Measurements from ENCODE around the gene TMED10. TPM values are rescaled to one million over a fixed set of nuclear protein-coding genes. Genes with fewer than 3 reads are reported as not detected.

TMED10 gene
- total RNA-seq, 2 donors from 2014 or later = 264 to 267 TPM

GRCh38 chr14:75142494-75142893 is 33.9 kb downstream of the TMED10 start:
- peak overlapping the region; percentile 20 for H3K27ac Mint-ChIP-seq
- H3K4me1 Mint-ChIP-seq = no peaks in the 10 kb centered on the region
- no peak overlapping the region for H3K9ac ChIP-seq (ENCODE audit: extremely low read depth, low read length, poor library complexity, severe bottlenecking)
- TF ChIP-seq, protein P1, sequence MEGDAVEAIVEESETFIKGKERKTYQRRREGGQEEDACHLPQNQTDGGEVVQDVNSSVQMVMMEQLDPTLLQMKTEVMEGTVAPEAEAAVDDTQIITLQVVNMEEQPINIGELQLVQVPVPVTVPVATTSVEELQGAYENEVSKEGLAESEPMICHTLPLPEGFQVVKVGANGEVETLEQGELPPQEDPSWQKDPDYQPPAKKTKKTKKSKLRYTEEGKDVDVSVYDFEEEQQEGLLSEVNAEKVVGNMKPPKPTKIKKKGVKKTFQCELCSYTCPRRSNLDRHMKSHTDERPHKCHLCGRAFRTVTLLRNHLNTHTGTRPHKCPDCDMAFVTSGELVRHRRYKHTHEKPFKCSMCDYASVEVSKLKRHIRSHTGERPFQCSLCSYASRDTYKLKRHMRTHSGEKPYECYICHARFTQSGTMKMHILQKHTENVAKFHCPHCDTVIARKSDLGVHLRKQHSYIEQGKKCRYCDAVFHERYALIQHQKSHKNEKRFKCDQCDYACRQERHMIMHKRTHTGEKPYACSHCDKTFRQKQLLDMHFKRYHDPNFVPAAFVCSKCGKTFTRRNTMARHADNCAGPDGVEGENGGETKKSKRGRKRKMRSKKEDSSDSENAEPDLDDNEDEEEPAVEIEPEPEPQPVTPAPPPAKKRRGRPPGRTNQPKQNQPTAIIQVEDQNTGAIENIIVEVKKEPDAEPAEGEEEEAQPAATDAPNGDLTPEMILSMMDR (conservative IDR thresholded peaks at IDR 0.05) = no peak
- peaks cover 59% of the 10 kb centered on the region for H3K36me3 ChIP-seq (ENCODE audit: control insufficient read depth, insufficient read depth, low read length)
- H3K27me3 ChIP-seq (ENCODE audit: control insufficient read depth, insufficient read depth, low read length, poor library complexity, severe bottlenecking) = no peaks in the 10 kb centered on the region
- no peak overlapping the region for H3K4me3 ChIP-seq (ENCODE audit: low read length)
- peaks cover 49% of the 10 kb centered on the region for H3K36me3 Mint-ChIP-seq (ENCODE audit: low read depth)
- no peaks in the 10 kb centered on the region for H3K4me1 ChIP-seq (ENCODE audit: control insufficient read depth, insufficient read depth, low read length)
- 94% methylated on average over 1 of the region's 1 CpG; no CpG with 5 or more reads in 1 of the 2 experiments for WGBS, 2 experiments (ENCODE audit: insufficient coverage in 1 of 2, insufficient read length in 1 of 2)
- no peak overlapping the region for H3K27ac ChIP-seq (ENCODE audit: low read depth, low read length)
- H3K27me3 Mint-ChIP-seq (ENCODE audit: insufficient read depth) = no peaks in the 10 kb centered on the region
- H3K9me3 ChIP-seq (ENCODE audit: control insufficient read depth, low read length) = no peaks in the 10 kb centered on the region
- no peak overlapping the region for H3K4me3 Mint-ChIP-seq
- no peaks in the 10 kb centered on the region for H3K9me3 Mint-ChIP-seq
- no peak for DNase-seq

GRCh38 chr14:75141967-75142366 is 34.4 kb downstream of the TMED10 start:
- Mint-ChIP-seq H3K9me3 (no peaks in the 10 kb centered on the region), H3K27ac (peak overlapping the region; percentile 20), H3K27me3 (ENCODE audit: insufficient read depth) (no peaks in the 10 kb centered on the region), H3K4me1 (no peaks in the 10 kb centered on the region), H3K4me3 (no peak overlapping the region), H3K36me3 (ENCODE audit: low read depth) (peaks cover 45% of the 10 kb centered on the region)
- DNase-seq = no peak
- H3K9me3 ChIP-seq (ENCODE audit: control insufficient read depth, low read length) = no peaks in the 10 kb centered on the region
- TF ChIP-seq, protein P1 (conservative IDR thresholded peaks at IDR 0.05) = peak; percentile 77
- H3K36me3 ChIP-seq (ENCODE audit: control insufficient read depth, insufficient read depth, low read length) = peaks cover 54% of the 10 kb centered on the region
- no peak overlapping the region for H3K9ac ChIP-seq (ENCODE audit: extremely low read depth, low read length, poor library complexity, severe bottlenecking)
- H3K4me1 ChIP-seq (ENCODE audit: control insufficient read depth, insufficient read depth, low read length) = no peaks in the 10 kb centered on the region
- no peaks in the 10 kb centered on the region for H3K27me3 ChIP-seq (ENCODE audit: control insufficient read depth, insufficient read depth, low read length, poor library complexity, severe bottlenecking)
- no peak overlapping the region for H3K4me3 ChIP-seq (ENCODE audit: low read length)
- H3K27ac ChIP-seq (ENCODE audit: low read depth, low read length) = no peak overlapping the region

DNA sequence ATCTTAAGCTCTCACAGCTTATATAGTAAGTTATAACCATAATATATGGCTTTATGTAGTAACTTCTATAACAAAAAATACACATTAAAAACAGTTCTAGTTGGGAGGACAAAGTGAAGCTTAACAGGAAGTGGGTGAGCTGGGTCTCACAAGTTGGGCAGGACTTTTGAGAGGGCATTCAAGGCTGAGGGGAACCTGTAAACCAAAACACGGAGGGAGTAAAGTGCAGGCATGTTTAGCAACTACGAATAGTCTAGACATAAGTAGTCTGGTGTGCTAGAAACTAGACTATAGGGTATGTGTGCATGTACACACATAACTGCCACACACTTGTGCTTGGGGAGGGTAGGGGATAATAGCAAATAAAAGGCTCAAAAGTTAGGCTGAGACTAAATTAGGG is 35.4 kb downstream of the TMED10 start:
- H3K4me1 Mint-ChIP-seq = no peaks in the 10 kb centered on the region
- Histone ChIP-seq H3K27me3 (ENCODE audit: control insufficient read depth, insufficient read depth, low read length, poor library complexity, severe bottlenecking) (no peaks in the 10 kb centered on the region), H3K9me3 (ENCODE audit: control insufficient read depth, low read length) (no peaks in the 10 kb centered on the region), H3K27ac (ENCODE audit: low read depth, low read length) (no peak overlapping the region), H3K4me3 (ENCODE audit: low read length) (no peak overlapping the region), H3K36me3 (ENCODE audit: control insufficient read depth, insufficient read depth, low read length) (peaks cover 45% of the 10 kb centered on the region), H3K4me1 (ENCODE audit: control insufficient read depth, insufficient read depth, low read length) (no peaks in the 10 kb centered on the region), H3K9ac (ENCODE audit: extremely low read depth, low read length, poor library complexity, severe bottlenecking) (no peak overlapping the region)
- no peak overlapping the region for H3K4me3 Mint-ChIP-seq
- no peak for DNase-seq
- no peak overlapping the region for H3K27ac Mint-ChIP-seq
- 86 to 94% methylated on average over 2 of the region's 2 CpGs for WGBS, 2 experiments (ENCODE audit: insufficient coverage in 1 of 2, insufficient read length in 1 of 2)
- no peaks in the 10 kb centered on the region for H3K9me3 Mint-ChIP-seq
- TF ChIP-seq, protein P1 (conservative IDR thresholded peaks at IDR 0.05) = no peak
- H3K27me3 Mint-ChIP-seq (ENCODE audit: insufficient read depth) = no peaks in the 10 kb centered on the region
- H3K36me3 Mint-ChIP-seq (ENCODE audit: low read depth) = peaks cover 39% of the 10 kb centered on the region
